WI38 (cell line): ENCODE measurements around the gene ANTKMT.
"Not testable (repeated sequence)": the region's sequence is repeated elsewhere in the genome, so short reads cannot be mapped to it uniquely, and the experiment has no call there.

ENCODE experiments used
- H3K4me3 ChIP-seq: 2 replicates; pipeline ENCODE4 v1.5.1; 2011; ENCODE audit warnings: low read depth, mild to moderate bottlenecking, control low read depth, low read length
- CTCF ChIP-seq: IDR thresholded peaks from 2 replicates; pipeline ENCODE4 v1.5.1; 2012; ENCODE audit warnings: low read depth, mild to moderate bottlenecking, control low read depth, low read length

Gene ANTKMT

GRCh38 chr16:739560-740458, 18.9 kb downstream of the ANTKMT start:
- H3K4me3 ChIP-seq = peak overlapping the region; percentile 91
- no peak for TF ChIP-seq CTCF

DNA sequence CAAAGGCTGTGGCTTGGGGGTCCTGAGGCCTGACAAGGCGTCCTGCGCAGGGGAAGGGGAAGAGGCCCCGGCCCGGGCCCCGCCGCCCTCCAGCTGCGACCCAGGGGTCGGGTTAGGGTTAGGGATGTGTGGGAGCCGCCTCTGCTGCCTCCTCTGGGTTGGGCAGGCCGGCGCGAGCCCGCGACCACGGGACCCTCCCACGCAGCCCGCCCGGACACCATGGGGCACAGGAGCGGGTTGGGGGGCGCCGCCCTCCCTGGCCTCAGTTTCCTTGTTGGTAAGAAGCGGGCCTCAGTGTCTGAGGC, 19.5 kb downstream of the ANTKMT start:
- peak overlapping the region; percentile 91 for H3K4me3 ChIP-seq
- TF ChIP-seq CTCF = no peak

DNA sequence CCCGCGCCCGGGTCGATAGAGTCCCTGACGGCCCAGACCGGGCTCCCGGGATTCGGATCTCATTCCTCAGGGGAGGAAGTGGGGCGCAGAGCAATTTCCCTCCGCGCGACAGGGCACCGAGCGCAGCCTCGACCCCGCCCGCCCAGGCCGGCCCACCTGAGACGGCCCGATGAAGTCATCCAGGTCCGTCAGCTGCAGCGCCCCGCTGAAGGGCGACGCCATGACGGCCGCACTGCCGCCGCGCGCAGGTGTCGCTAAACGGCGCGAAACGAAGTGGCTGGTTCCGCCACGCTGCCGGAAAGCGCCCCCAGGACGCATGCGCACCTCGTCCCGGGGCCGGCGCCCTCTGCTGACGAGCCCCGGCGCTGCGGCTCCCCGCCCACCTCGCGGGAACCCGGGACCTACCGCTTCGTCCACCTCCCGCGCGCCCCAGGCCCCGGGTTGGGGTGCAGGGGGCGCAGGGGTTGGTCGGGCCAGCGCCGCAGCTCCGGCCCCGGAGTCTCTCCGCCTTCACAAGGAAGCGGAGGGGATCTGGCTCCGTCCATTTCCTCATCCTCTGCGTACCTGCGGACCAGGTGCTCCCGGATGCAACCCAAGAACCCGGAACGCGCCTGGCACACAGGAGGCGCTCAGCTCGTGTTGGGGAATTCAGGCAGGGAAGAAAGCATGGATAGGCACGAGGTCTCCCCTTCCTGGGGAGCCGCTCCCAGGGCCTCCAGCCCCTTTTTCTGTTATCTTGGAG, 20.0 kb downstream of the ANTKMT start, which contains the start of gene CIAO3:
Gene CIAO3, minus strand, starts transcription at position 234 of the 742 bp plus-strand sequence. Its CDS starts 12 bp downstream, at position 222.
- H3K4me3 ChIP-seq = peak within 1 kb of the TSS; percentile 91
- TF ChIP-seq CTCF = peak; percentile 78

DNA sequence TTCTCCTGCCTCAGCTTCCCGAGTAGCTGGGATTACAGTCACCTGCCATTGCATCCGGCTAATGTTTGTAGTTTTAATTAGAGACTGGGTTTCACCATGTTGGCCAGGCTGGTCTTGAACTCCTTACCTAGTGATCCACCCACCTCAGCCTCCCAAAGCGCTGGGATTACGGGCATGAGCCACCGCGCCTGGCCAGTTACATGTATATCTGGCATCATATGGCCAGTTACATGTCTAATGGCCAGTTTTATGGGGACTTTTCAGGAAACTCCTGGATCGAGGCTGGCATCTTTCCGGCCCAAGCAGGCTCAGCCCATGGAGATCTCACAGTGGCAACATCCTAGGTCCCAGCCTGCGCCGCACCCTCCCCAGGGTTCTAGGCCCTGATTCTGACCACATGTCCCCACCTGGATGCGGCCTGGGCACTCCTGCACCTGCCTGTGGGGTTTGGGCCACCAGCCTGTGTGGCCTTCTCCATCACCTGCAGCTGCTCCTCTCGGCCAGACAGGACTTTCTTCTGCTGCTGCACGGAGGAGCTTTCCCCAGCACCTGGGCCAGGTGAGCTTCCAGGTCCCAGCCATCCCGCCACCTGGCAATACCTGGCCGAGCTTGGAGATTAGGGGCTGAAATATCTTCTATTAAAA, 21.2 kb downstream of the ANTKMT start:
- TF ChIP-seq CTCF = no peak
- no peak overlapping the region for H3K4me3 ChIP-seq

GRCh38 chr16:742894-743293, 21.9 kb downstream of the ANTKMT start:
- H3K4me3 ChIP-seq = not testable (repeated sequence)

DNA sequence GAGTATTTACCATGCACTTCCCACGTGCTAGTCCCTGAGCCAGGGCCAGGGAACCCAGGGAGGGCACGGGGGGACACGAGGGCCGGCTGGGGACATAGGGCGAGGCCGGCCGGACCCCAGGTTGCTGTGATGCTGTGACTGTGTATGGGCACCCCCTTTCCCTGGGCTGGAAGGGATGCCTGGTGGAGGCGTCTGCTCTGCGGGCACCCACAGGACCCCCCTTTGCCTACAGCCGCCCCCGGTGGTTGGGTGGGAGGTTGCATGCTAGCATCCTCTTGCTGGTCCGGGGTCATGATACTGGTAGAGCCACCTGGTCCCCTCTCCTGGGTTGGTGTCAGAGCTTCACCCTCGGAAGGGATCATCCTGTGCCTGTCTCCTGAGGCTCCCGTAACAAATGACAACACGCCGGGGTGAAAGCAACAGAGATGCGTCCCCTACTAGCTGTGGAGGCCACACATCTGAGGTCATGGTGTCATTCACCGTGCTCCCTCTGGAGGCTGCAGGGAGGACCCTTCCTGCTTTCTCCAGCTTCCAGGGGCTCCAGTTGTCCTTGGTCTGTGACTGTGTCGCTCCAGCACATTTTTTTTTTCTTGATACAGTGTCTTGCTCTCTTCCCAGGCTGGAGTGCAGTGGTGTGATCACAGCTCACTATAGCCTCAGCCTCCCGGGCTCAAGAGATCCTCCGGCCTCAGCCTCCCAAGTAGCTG, 23.0 kb downstream of the ANTKMT start:
- TF ChIP-seq CTCF = no peak
- H3K4me3 ChIP-seq = no peak overlapping the region

DNA sequence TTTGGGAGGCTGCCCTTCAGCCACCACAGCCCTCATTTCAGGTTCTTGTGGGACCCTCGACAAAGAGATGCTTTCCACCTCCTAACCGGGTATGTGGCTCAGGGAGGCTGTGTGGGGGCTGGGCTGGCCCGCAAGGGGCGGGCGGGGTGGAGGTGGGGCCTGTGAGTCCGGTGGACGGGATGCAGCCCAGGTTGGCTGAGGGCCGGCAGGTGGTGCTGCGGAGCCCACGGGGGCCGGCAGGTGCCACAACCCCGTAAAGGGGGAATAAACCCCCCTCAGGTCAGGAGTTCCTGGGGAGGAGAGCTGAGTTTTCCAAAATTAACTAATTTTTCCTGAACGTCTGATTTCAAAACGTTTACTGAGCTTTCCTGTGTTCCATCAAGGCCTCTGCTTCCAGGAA, 24.8 kb downstream of the ANTKMT start:
- H3K4me3 ChIP-seq = no peak overlapping the region
- no peak for TF ChIP-seq CTCF
